ENCODE results near the gene KCTD4. TPM values are rescaled to one million over a fixed set of nuclear protein-coding genes. Genes with fewer than 3 reads are reported as not detected.
"Not testable (repeated sequence)": the region's sequence is repeated elsewhere in the genome, so short reads cannot be mapped to it uniquely, and the experiment has no call there.

KCTD4 gene
- not detected in 2 replicates for total RNA-seq (2014; rRNA removed; shearing (Covaris generic))

GRCh38 chr13:45200701-45201232 lies at the start of gene KCTD4:
KCTD4 (minus strand) TSS chr13:45201045; CDS start chr13:45194567, 6,478 bp downstream.
- no peaks in the 10 kb centered on the region for H3K36me3 ChIP-seq (replicated peaks; ENCODE audit: control insufficient read depth, insufficient read depth, low read length)
- no peak for DNase-seq
- H3K4me3 ChIP-seq (ENCODE audit: insufficient read depth, low read depth, low read length), result no peak within 1 kb of the TSS
- no peaks in the 10 kb centered on the region for H3K27me3 ChIP-seq (ENCODE audit: control insufficient read depth, insufficient read depth, low read length)

GRCh38 chr13:45249662-45250061 lies 48.8 kb upstream of the KCTD4 start:
- Histone ChIP-seq H3K27me3 (ENCODE audit: control insufficient read depth, insufficient read depth, low read length) (no peaks in the 10 kb centered on the region), H3K36me3 (replicated peaks; ENCODE audit: control insufficient read depth, insufficient read depth, low read length) (no peaks in the 10 kb centered on the region; the same call in 1 of the 2 replicates), H3K4me3 (ENCODE audit: insufficient read depth, low read depth, low read length) (no peak overlapping the region)
- DNase-seq, result no peak

GRCh38 chr13:45244736-45245135 lies 43.9 kb upstream of the KCTD4 start:
- DNase-seq; H3K27me3 ChIP-seq (ENCODE audit: control insufficient read depth, insufficient read depth, low read length); H3K4me3 ChIP-seq (ENCODE audit: insufficient read depth, low read depth, low read length); H3K36me3 ChIP-seq (replicated peaks; ENCODE audit: control insufficient read depth, insufficient read depth, low read length): not testable (repeated sequence)

GRCh38 chr13:45243077-45243476 lies 42.2 kb upstream of the KCTD4 start:
- H3K36me3 ChIP-seq (replicated peaks; ENCODE audit: control insufficient read depth, insufficient read depth, low read length), result no peaks in the 10 kb centered on the region
- DNase-seq, result no peak
- H3K27me3 ChIP-seq (ENCODE audit: control insufficient read depth, insufficient read depth, low read length), result no peaks in the 10 kb centered on the region
- no peak overlapping the region for H3K4me3 ChIP-seq (ENCODE audit: insufficient read depth, low read depth, low read length)

- Histone ChIP-seq H3K4me3 (ENCODE audit: insufficient read depth, low read depth, low read length) (no peak overlapping the region), H3K36me3 (replicated peaks; ENCODE audit: control insufficient read depth, insufficient read depth, low read length) (no peaks in the 10 kb centered on the region), H3K27me3 (ENCODE audit: control insufficient read depth, insufficient read depth, low read length) (no peaks in the 10 kb centered on the region)
- no peak for DNase-seq
Observed at GRCh38 chr13:45242524-45242923, 41.7 kb upstream of the KCTD4 start.

GRCh38 chr13:45242070-45242469 lies 41.2 kb upstream of the KCTD4 start:
- DNase-seq, result no peak
- Histone ChIP-seq H3K27me3 (ENCODE audit: control insufficient read depth, insufficient read depth, low read length) (no peaks in the 10 kb centered on the region), H3K4me3 (ENCODE audit: insufficient read depth, low read depth, low read length) (no peak overlapping the region), H3K36me3 (replicated peaks; ENCODE audit: control insufficient read depth, insufficient read depth, low read length) (no peaks in the 10 kb centered on the region)

GRCh38 chr13:45240143-45240542 lies 39.3 kb upstream of the KCTD4 start:
- no peak for DNase-seq
- no peaks in the 10 kb centered on the region for H3K27me3 ChIP-seq (ENCODE audit: control insufficient read depth, insufficient read depth, low read length)
- no peak overlapping the region for H3K4me3 ChIP-seq (ENCODE audit: insufficient read depth, low read depth, low read length)
- no peaks in the 10 kb centered on the region for H3K36me3 ChIP-seq (replicated peaks; ENCODE audit: control insufficient read depth, insufficient read depth, low read length)

GRCh38 chr13:45238945-45239795 lies 38.3 kb upstream of the KCTD4 start:
- Histone ChIP-seq H3K27me3 (ENCODE audit: control insufficient read depth, insufficient read depth, low read length) (no peaks in the 10 kb centered on the region), H3K36me3 (replicated peaks; ENCODE audit: control insufficient read depth, insufficient read depth, low read length) (no peaks in the 10 kb centered on the region), H3K4me3 (ENCODE audit: insufficient read depth, low read depth, low read length) (no peak overlapping the region)
- DNase-seq, result no peak

- Histone ChIP-seq H3K27me3 (ENCODE audit: control insufficient read depth, insufficient read depth, low read length) (no peaks in the 10 kb centered on the region), H3K4me3 (ENCODE audit: insufficient read depth, low read depth, low read length) (no peak overlapping the region), H3K36me3 (replicated peaks; ENCODE audit: control insufficient read depth, insufficient read depth, low read length) (no peaks in the 10 kb centered on the region)
- DNase-seq, result no peak
Observed at GRCh38 chr13:45232591-45232990, 31.7 kb upstream of the KCTD4 start.

GRCh38 chr13:45231722-45232121 lies 30.9 kb upstream of the KCTD4 start:
- Histone ChIP-seq H3K36me3 (replicated peaks; ENCODE audit: control insufficient read depth, insufficient read depth, low read length) (no peaks in the 10 kb centered on the region), H3K4me3 (ENCODE audit: insufficient read depth, low read depth, low read length) (no peak overlapping the region), H3K27me3 (ENCODE audit: control insufficient read depth, insufficient read depth, low read length) (no peaks in the 10 kb centered on the region)
- no peak for DNase-seq

- H3K4me3 ChIP-seq (ENCODE audit: insufficient read depth, low read depth, low read length), result no peak overlapping the region
- no peaks in the 10 kb centered on the region for H3K27me3 ChIP-seq (ENCODE audit: control insufficient read depth, insufficient read depth, low read length)
- DNase-seq, result no peak
- H3K36me3 ChIP-seq (replicated peaks; ENCODE audit: control insufficient read depth, insufficient read depth, low read length), result no peaks in the 10 kb centered on the region
Observed at GRCh38 chr13:45231305-45231704, 30.5 kb upstream of the KCTD4 start.

- Histone ChIP-seq H3K27me3 (ENCODE audit: control insufficient read depth, insufficient read depth, low read length) (no peaks in the 10 kb centered on the region), H3K36me3 (replicated peaks; ENCODE audit: control insufficient read depth, insufficient read depth, low read length) (no peaks in the 10 kb centered on the region), H3K4me3 (ENCODE audit: insufficient read depth, low read depth, low read length) (no peak overlapping the region)
- no peak for DNase-seq
Observed at GRCh38 chr13:45229172-45229571, 28.3 kb upstream of the KCTD4 start.

- DNase-seq, result no peak
- Histone ChIP-seq H3K4me3 (ENCODE audit: insufficient read depth, low read depth, low read length) (no peak overlapping the region), H3K36me3 (replicated peaks; ENCODE audit: control insufficient read depth, insufficient read depth, low read length) (no peaks in the 10 kb centered on the region)
Observed at GRCh38 chr13:45228002-45228401, 27.2 kb upstream of the KCTD4 start.

GRCh38 chr13:45226024-45226423 lies 25.2 kb upstream of the KCTD4 start:
- no peaks in the 10 kb centered on the region for H3K27me3 ChIP-seq (ENCODE audit: control insufficient read depth, insufficient read depth, low read length)
- no peaks in the 10 kb centered on the region for H3K36me3 ChIP-seq (replicated peaks; ENCODE audit: control insufficient read depth, insufficient read depth, low read length)
- DNase-seq, result no peak
- no peak overlapping the region for H3K4me3 ChIP-seq (ENCODE audit: insufficient read depth, low read depth, low read length)

More at GRCh38 chr13:45228002-45228401, 27.2 kb upstream of the KCTD4 start:
- no peaks in the 10 kb centered on the region for H3K27me3 ChIP-seq (ENCODE audit: control insufficient read depth, insufficient read depth, low read length)

- DNase-seq, result no peak
- H3K4me3 ChIP-seq (ENCODE audit: insufficient read depth, low read depth, low read length), result no peak overlapping the region
- H3K36me3 ChIP-seq (replicated peaks; ENCODE audit: control insufficient read depth, insufficient read depth, low read length), result no peaks in the 10 kb centered on the region
- H3K27me3 ChIP-seq (ENCODE audit: control insufficient read depth, insufficient read depth, low read length), result no peaks in the 10 kb centered on the region
Observed at GRCh38 chr13:45225370-45225769, 24.5 kb upstream of the KCTD4 start.
